ENCODE measurements around the gene NDUFB10.

NDUFB10 gene

GRCh38 chr16:1991135-1991551 is 31.8 kb downstream of the NDUFB10 start:
- Histone ChIP-seq H3K27ac (ENCODE audit: low read length) (no peak overlapping the region), H4K20me1 (ENCODE audit: insufficient read depth, low read length) (no peaks in the 10 kb centered on the region), H2AFZ (ENCODE audit: low read depth, low read length) (no peak overlapping the region), H3K79me2 (ENCODE audit: insufficient read depth, low read length) (no peaks in the 10 kb centered on the region), H3K36me3 (ENCODE audit: insufficient read depth, low read length) (peaks cover 4% of the 10 kb centered on the region), H3K4me3 (ENCODE audit: low read depth in 1 of 2, low read length in 2 of 2) (no peak overlapping the region), H3K9me3 (ENCODE audit: insufficient read depth, low read length, severe bottlenecking) (no peaks in the 10 kb centered on the region), H3K27me3 (ENCODE audit: insufficient read depth, low read length, poor library complexity) (no peaks in the 10 kb centered on the region), H3K9ac (ENCODE audit: low read depth, low read length) (no peak overlapping the region), H3K4me1 (ENCODE audit: insufficient read depth, low read length) (no peaks in the 10 kb centered on the region), H3K4me2 (ENCODE audit: insufficient read depth, low read length) (no peak overlapping the region)
- TF ChIP-seq EZH2 (IDR thresholded peaks at IDR 0.05; ENCODE audit: borderline replicate concordance, low read depth, low read length, severe bottlenecking), result no peak
- no peak for TF ChIP-seq CTCF (IDR thresholded peaks at IDR 0.05; ENCODE audit: borderline replicate concordance, extremely low read depth, low read length, poor library complexity, severe bottlenecking)
- DNase-seq (no peak), ATAC-seq (ENCODE audit: insufficient read depth, low read depth) (no peak)

- H3K4me1 ChIP-seq (ENCODE audit: insufficient read depth, low read length), result no peaks in the 10 kb centered on the region
- no peak overlapping the region for H2AFZ ChIP-seq (ENCODE audit: low read depth, low read length)
- H3K36me3 ChIP-seq (ENCODE audit: insufficient read depth, low read length), result peaks cover under 1% of the 10 kb centered on the region; the same call in 1 of the 2 replicates
- H3K9ac ChIP-seq (ENCODE audit: low read depth, low read length), result no peak overlapping the region
- H3K27me3 ChIP-seq (ENCODE audit: insufficient read depth, low read length, poor library complexity), result no peaks in the 10 kb centered on the region
- ATAC-seq (ENCODE audit: insufficient read depth, low read depth) (no peak), DNase-seq (no peak)
- no peaks in the 10 kb centered on the region for H4K20me1 ChIP-seq (ENCODE audit: insufficient read depth, low read length)
- TF ChIP-seq EZH2 (IDR thresholded peaks at IDR 0.05; ENCODE audit: borderline replicate concordance, low read depth, low read length, severe bottlenecking) (no peak), CTCF (IDR thresholded peaks at IDR 0.05; ENCODE audit: borderline replicate concordance, extremely low read depth, low read length, poor library complexity, severe bottlenecking) (no peak)
- H3K27ac ChIP-seq (ENCODE audit: low read length), result no peak overlapping the region
- H3K4me2 ChIP-seq (ENCODE audit: insufficient read depth, low read length), result no peak overlapping the region
- H3K79me2 ChIP-seq (ENCODE audit: insufficient read depth, low read length), result no peaks in the 10 kb centered on the region
- H3K9me3 ChIP-seq (ENCODE audit: insufficient read depth, low read length, severe bottlenecking), result no peaks in the 10 kb centered on the region
- H3K4me3 ChIP-seq (ENCODE audit: low read depth in 1 of 2, low read length in 2 of 2), result no peak overlapping the region
Observed at GRCh38 chr16:1991588-1991947, 32.2 kb downstream of the NDUFB10 start.

GRCh38 chr16:1991948-1992703 is 32.8 kb downstream of the NDUFB10 start:
- Histone ChIP-seq H3K36me3 (ENCODE audit: insufficient read depth, low read length) (peaks cover 6% of the 10 kb centered on the region; the same call in 1 of the 2 replicates), H2AFZ (ENCODE audit: low read depth, low read length) (no peak overlapping the region), H3K4me1 (ENCODE audit: insufficient read depth, low read length) (no peaks in the 10 kb centered on the region), H3K9ac (ENCODE audit: low read depth, low read length) (no peak overlapping the region), H4K20me1 (ENCODE audit: insufficient read depth, low read length) (0 out of 2 replicates have a peak, but pooled peaks cover 5% of the 10 kb centered on the region), H3K9me3 (ENCODE audit: insufficient read depth, low read length, severe bottlenecking) (no peaks in the 10 kb centered on the region), H3K4me2 (ENCODE audit: insufficient read depth, low read length) (no peak overlapping the region), H3K27me3 (ENCODE audit: insufficient read depth, low read length, poor library complexity) (no peaks in the 10 kb centered on the region), H3K27ac (ENCODE audit: low read length) (no peak overlapping the region), H3K4me3 (ENCODE audit: low read depth in 1 of 2, low read length in 2 of 2) (no peak overlapping the region), H3K79me2 (ENCODE audit: insufficient read depth, low read length) (no peaks in the 10 kb centered on the region)
- DNase-seq, result no peak
- TF ChIP-seq CTCF (IDR thresholded peaks at IDR 0.05; ENCODE audit: borderline replicate concordance, extremely low read depth, low read length, poor library complexity, severe bottlenecking) (no peak), EZH2 (IDR thresholded peaks at IDR 0.05; ENCODE audit: borderline replicate concordance, low read depth, low read length, severe bottlenecking) (no peak)
- no peak for ATAC-seq (ENCODE audit: insufficient read depth, low read depth)
